HEK293 (cell line): Measurements from ENCODE around the gene ADGRD1.
"Not testable (repeated sequence)": the region's sequence is repeated elsewhere in the genome, so short reads cannot be mapped to it uniquely, and the experiment has no call there.

Experiments
- YY1 ChIP-seq: fragments of 450-650 bp; formaldehyde crosslinking; IDR thresholded peaks from 2 replicates; pipeline ENCODE4 v1.5.1; 2018; ENCODE audit warnings: missing biosample characterization, missing genetic modification characterization
- ZBTB17 ChIP-seq: fragments of 450-650 bp; formaldehyde crosslinking; IDR thresholded peaks from 2 replicates; pipeline ENCODE4 v1.5.1; 2016; ENCODE audit warnings: missing biosample characterization, missing genetic modification characterization
- TF ChIP-seq, protein P1 (sequence below): fragments of 450-650 bp; formaldehyde crosslinking; IDR thresholded peaks from 2 replicates; pipeline ENCODE4 v1.5.1; 2016; ENCODE audit warnings: missing biosample characterization, missing genetic modification characterization

DNA sequence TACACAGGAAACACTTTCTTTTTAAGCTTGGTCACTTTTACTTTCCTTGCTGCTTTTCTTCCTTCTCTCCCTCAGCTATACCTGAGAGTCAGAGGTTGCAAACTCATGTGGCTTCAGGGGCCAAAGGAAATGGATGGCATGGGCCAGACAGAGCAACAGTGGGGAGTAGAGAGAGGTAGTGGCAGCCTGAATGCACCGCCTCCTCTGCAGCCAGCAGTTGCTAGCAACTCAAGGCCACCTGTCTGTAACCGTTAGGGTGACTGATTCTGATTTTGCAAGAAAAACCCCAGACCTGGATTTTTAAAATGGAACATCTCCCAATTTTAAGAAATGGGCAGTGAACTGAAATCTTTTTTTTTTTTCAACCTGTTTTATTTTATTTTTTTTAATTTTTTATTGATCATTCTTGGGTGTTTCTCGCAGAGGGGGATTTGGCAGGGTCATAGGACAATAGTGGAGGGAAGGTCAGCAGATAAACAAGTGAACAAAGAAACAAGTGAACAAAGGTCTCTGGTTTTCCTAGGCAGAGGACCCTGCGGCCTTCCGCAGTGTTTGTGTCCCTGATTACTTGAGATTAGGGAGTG lies 41.8 kb downstream of the ADGRD1 start:
- TF ChIP-seq, protein P1, sequence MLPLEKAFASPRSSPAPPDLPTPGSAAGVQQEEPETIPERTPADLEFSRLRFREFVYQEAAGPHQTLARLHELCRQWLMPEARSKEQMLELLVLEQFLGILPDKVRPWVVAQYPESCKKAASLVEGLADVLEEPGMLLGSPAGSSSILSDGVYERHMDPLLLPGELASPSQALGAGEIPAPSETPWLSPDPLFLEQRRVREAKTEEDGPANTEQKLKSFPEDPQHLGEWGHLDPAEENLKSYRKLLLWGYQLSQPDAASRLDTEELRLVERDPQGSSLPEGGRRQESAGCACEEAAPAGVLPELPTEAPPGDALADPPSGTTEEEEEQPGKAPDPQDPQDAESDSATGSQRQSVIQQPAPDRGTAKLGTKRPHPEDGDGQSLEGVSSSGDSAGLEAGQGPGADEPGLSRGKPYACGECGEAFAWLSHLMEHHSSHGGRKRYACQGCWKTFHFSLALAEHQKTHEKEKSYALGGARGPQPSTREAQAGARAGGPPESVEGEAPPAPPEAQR (tag by site-specific recombination), result not testable (repeated sequence)
- TF ChIP-seq ZBTB17; YY1 (tag by site-specific recombination): not testable (repeated sequence)
